IMR-90 (cell line): ENCODE measurements around the gene KCNK17. TPM values are rescaled to one million over a fixed set of nuclear protein-coding genes. Genes with fewer than 3 reads are reported as not detected.

ENCODE experiments used
- ATAC-seq: fragments of 200-7000 bp; cut with Tn5 transposase; 2 replicates; pipeline ENCODE4 v1.9.1; 2020; ENCODE audit warnings: low read depth, mild to moderate bottlenecking, moderate library complexity
- BruUV-seq: library from RNA; stranded (reverse); fragments of 400-500 nt; replicated peaks from 2 replicates; lab custom pipeline; 2021; lab: Mats Ljungman, UMichigan
- CTCF ChIA-PET: fragments of 300-600 bp; formaldehyde crosslinking; extraction: SDS; loops from one replicate; lab custom pipeline; 2021; ENCODE audit warnings: antibody characterized with exemption; lab: Yijun Ruan, JAX
- POLR2A ChIA-PET: fragments of 300-600 bp; sonication (Branson Sonifier 250); formaldehyde crosslinking; loops from one replicate; lab custom pipeline; 2022; ENCODE audit warnings: antibody characterized with exemption; ENCODE audit not compliant: unreplicated experiment; lab: Charles Lee
- DNase-seq: peaks from one replicate; pipeline ENCODE4 v3.0.0; 2013
- H2AFZ ChIP-seq: replicated peaks from 2 replicates; pipeline ENCODE3; 2013; ENCODE audit warnings: low read length, mild to moderate bottlenecking; ENCODE audit not compliant: poor library complexity
- H2AK5ac ChIP-seq: 2 replicates; pipeline ENCODE4 v1.6.1; 2013; ENCODE audit warnings: low read depth, low read length, inconsistent platforms
- H2AK9ac ChIP-seq: replicated peaks from 2 replicates; pipeline ENCODE3; 2013; ENCODE audit warnings: mild to moderate bottlenecking, low read depth, low read length, moderate library complexity; ENCODE audit not compliant: poor library complexity
- H2BK120ac ChIP-seq: 2 replicates; pipeline ENCODE4 v1.6.1; 2013; ENCODE audit warnings: low read depth, low read length, inconsistent platforms
- H2BK15ac ChIP-seq: 3 replicates; pipeline ENCODE4 v1.6.1; 2013; ENCODE audit warnings: low read depth, low read length, inconsistent platforms
- H2BK20ac ChIP-seq: 2 replicates; pipeline ENCODE4 v1.6.1; 2013; ENCODE audit warnings: low read depth, mild to moderate bottlenecking, inconsistent platforms, low read length, moderate library complexity
- H2BK5ac ChIP-seq: 2 replicates; pipeline ENCODE4 v1.6.1; 2013; ENCODE audit warnings: mild to moderate bottlenecking, low read depth, low read length, inconsistent platforms; ENCODE audit not compliant: poor library complexity, severe bottlenecking
- H3K14ac ChIP-seq: replicated peaks from 2 replicates; pipeline ENCODE4 v1.6.1; 2013; ENCODE audit warnings: low read depth, low read length, inconsistent platforms
- H3K18ac ChIP-seq: 2 replicates; pipeline ENCODE4 v1.6.1; 2013; ENCODE audit warnings: low read depth, low read length, control low read depth
- H3K23ac ChIP-seq: 2 replicates; pipeline ENCODE4 v1.6.1; 2013; ENCODE audit warnings: low read depth, low read length, inconsistent platforms
- H3K27ac ChIP-seq: 2 replicates; pipeline ENCODE4 v1.5.1; 2013; ENCODE audit warnings: mild to moderate bottlenecking, control low read depth, low read length; ENCODE audit not compliant: insufficient read depth
- H3K27me3 ChIP-seq: 2 replicates; pipeline ENCODE4 v1.6.1; 2013; ENCODE audit warnings: low read length; ENCODE audit not compliant: control insufficient read depth, insufficient read depth
- H3K36me3 ChIP-seq: 2 replicates; pipeline ENCODE4 v1.6.1; 2013; ENCODE audit warnings: low read length, mixed read lengths; ENCODE audit not compliant: control insufficient read depth, insufficient read depth
- H3K4ac ChIP-seq: 2 replicates; pipeline ENCODE4 v1.6.1; 2013; ENCODE audit warnings: low read depth, low read length, inconsistent platforms
- H3K4me1 ChIP-seq: 2 replicates; pipeline ENCODE4 v1.6.1; 2013; ENCODE audit warnings: low read length, mixed read lengths; ENCODE audit not compliant: control insufficient read depth, insufficient read depth
- H3K4me2 ChIP-seq: 2 replicates; pipeline ENCODE4 v1.6.1; 2013; ENCODE audit warnings: low read depth, mild to moderate bottlenecking, control low read depth, low read length, moderate library complexity
- H3K4me3 ChIP-seq: 2 replicates; pipeline ENCODE4 v1.5.1; 2013; ENCODE audit warnings: low read depth, mild to moderate bottlenecking, control low read depth, low read length, moderate library complexity; ENCODE audit not compliant: insufficient read depth
- H3K56ac ChIP-seq: 2 replicates; pipeline ENCODE4 v1.6.1; 2013; ENCODE audit warnings: low read length, inconsistent platforms; ENCODE audit not compliant: insufficient read depth; ENCODE audit errors: extremely low read depth
- H3K79me1 ChIP-seq, 2 experiments: 2 replicates each; pipeline ENCODE4 v1.6.1; 2013; ENCODE audit warnings: low read length in 2 of 2, inconsistent platforms in 1 of 2, low read depth in 1 of 2
- H3K9ac ChIP-seq: 2 replicates; pipeline ENCODE4 v1.6.1; 2013; ENCODE audit warnings: low read depth, low read length, control low read depth
- H3K9me1 ChIP-seq: 2 replicates; pipeline ENCODE4 v1.6.1; 2013; ENCODE audit warnings: low read length, inconsistent platforms; ENCODE audit not compliant: insufficient read depth
- H3K9me3 ChIP-seq: 2 replicates; pipeline ENCODE4 v1.6.1; 2013; ENCODE audit warnings: low read length; ENCODE audit not compliant: control insufficient read depth, insufficient read depth
- H4K20me1 ChIP-seq: 2 replicates; pipeline ENCODE4 v1.6.1; 2013; ENCODE audit warnings: low read length, inconsistent platforms; ENCODE audit not compliant: insufficient read depth
- H4K5ac ChIP-seq: 2 replicates; pipeline ENCODE4 v1.6.1; 2013; ENCODE audit warnings: mild to moderate bottlenecking, low read depth, low read length, control low read depth
- H4K8ac ChIP-seq, 2 experiments: 2 replicates each; pipeline ENCODE4 v1.6.1; 2013; ENCODE audit warnings: low read depth in 2 of 2, low read length in 2 of 2, control low read depth in 1 of 2, inconsistent platforms in 1 of 2
- H4K91ac ChIP-seq: 2 replicates; pipeline ENCODE4 v1.6.1; 2013; ENCODE audit warnings: low read depth, low read length, inconsistent platforms; ENCODE audit not compliant: insufficient read depth
- BHLHE40 ChIP-seq: fragments of 150-350 bp; IDR thresholded peaks from 2 replicates; pipeline ENCODE4 v1.6.1; 2016; ENCODE audit warnings: mild to moderate bottlenecking, low read depth, low read length
- CEBPB ChIP-seq: IDR thresholded peaks from 2 replicates; pipeline ENCODE4 v1.6.1; 2012; ENCODE audit warnings: low read depth, low read length, improper control_type of control experiment
- FOS ChIP-seq: fragments of 150-350 bp; IDR thresholded peaks from 2 replicates; pipeline ENCODE4 v1.6.1; 2016; ENCODE audit warnings: low read depth, low read length
- MAZ ChIP-seq: IDR thresholded peaks from 2 replicates; pipeline ENCODE4 v1.6.1; 2012; ENCODE audit warnings: low read depth, mild to moderate bottlenecking, low read length, improper control_type of control experiment, moderate library complexity, borderline replicate concordance
- MXI1 ChIP-seq: IDR thresholded peaks from 2 replicates; pipeline ENCODE4 v1.6.1; 2012; ENCODE audit warnings: low read depth, mild to moderate bottlenecking, low read length, moderate library complexity, borderline replicate concordance
- NFE2L2 ChIP-seq: fragments of 150-350 bp; IDR thresholded peaks from 2 replicates; pipeline ENCODE4 v1.6.1; 2016; ENCODE audit warnings: low read depth, mild to moderate bottlenecking, low read length
- POLR2A ChIP-seq: IDR thresholded peaks from 2 replicates; pipeline ENCODE4 v1.6.1; 2012; ENCODE audit warnings: mild to moderate bottlenecking, low read depth, low read length
- RAD21 ChIP-seq: IDR thresholded peaks from 2 replicates; pipeline ENCODE4 v1.6.1; 2012; ENCODE audit warnings: low read length, improper control_type of control experiment
- RCOR1 ChIP-seq: IDR thresholded peaks from 2 replicates; pipeline ENCODE4 v1.6.1; 2012; ENCODE audit warnings: mild to moderate bottlenecking, low read length, improper control_type of control experiment; ENCODE audit not compliant: insufficient replicate concordance
- RFX5 ChIP-seq: IDR thresholded peaks from 2 replicates; pipeline ENCODE4 v1.8.0; 2012; ENCODE audit warnings: low read depth, mild to moderate bottlenecking, low read length, moderate library complexity
- SMC3 ChIP-seq: fragments of 150-350 bp; IDR thresholded peaks from 2 replicates; pipeline ENCODE4 v1.6.1; 2016; ENCODE audit warnings: low read depth, mild to moderate bottlenecking, antibody characterized with exemption, low read length, moderate library complexity
- USF2 ChIP-seq: fragments of 150-350 bp; IDR thresholded peaks from 2 replicates; pipeline ENCODE4 v1.6.1; 2017; ENCODE audit warnings: mild to moderate bottlenecking, antibody characterized with exemption, low read length, low read depth
- WGBS, 2 experiments: methylation state at CpG; one replicate each; pipeline versions ENCODE4 v1.1.5 to v1.1.7; 2013; ENCODE audit warnings: missing lambda C conversion rate in 2 of 2; ENCODE audit not compliant: insufficient read length in 1 of 2; ENCODE audit errors: extremely low coverage in 2 of 2; 5-methylcytosine and 5-hydroxymethylcytosine counted together
- dilution Hi-C: fragments of 300-500 bp; cut with HindIII; formaldehyde crosslinking; loops from one replicate; pipeline ENCODE4 v1.14.3; 2018; ENCODE audit warnings: low sequenced_read_pairs; ENCODE audit not compliant: unreplicated experiment
- in situ Hi-C: fragments of 300-500 bp; cut with MboI; formaldehyde crosslinking; loops from 3 replicates; pipeline ENCODE4 v1.14.3; 2019; ENCODE audit warnings: low sequenced_read_pairs, inconsistent platforms, mixed read lengths
- intact Hi-C: fragments of 100-400 bp; cut with micrococcal nuclease; formaldehyde crosslinking; loops from 2 replicates; pipeline ENCODE4 v1.10.0; 2022
- polyA plus RNA-seq, 3 experiments: library from polyadenylated mRNA; depleted of rRNA; stranded (reverse); fragments of >200 nt; gene quantifications; 2 replicates each; pipeline ENCODE4 v1.2.3, GENCODE V29; 2012; ENCODE audit warnings: low replicate concordance in 1 of 3
- total RNA-seq: library from RNA; depleted of rRNA; stranded (reverse); fragments of >200 nt; gene quantifications from 2 replicates; pipeline ENCODE4 v1.2.3, GENCODE V29; 2012

The KCNK17 gene
- total and polyA plus RNA-seq, 2 of the 4 experiments (the other 2 are of a cell fraction), result not detected

- Histone ChIP-seq H2BK5ac (no peak overlapping the region), H3K9me3 (no peaks in the 10 kb centered on the region), H2AFZ (no peak overlapping the region), H2AK5ac (no peak overlapping the region), H2BK120ac (no peak overlapping the region), H4K20me1 (no peaks in the 10 kb centered on the region), H3K79me1 (no peaks in the 10 kb centered on the region), H3K14ac (no peak overlapping the region), H3K4me3 (no peak overlapping the region), H3K4me2 (no peak overlapping the region), H3K18ac (no peak overlapping the region), H4K8ac (no peak overlapping the region), H3K27ac (no peak overlapping the region), H4K5ac (no peak overlapping the region), H3K27me3 (no peaks in the 10 kb centered on the region), H2BK15ac (no peak overlapping the region), H3K4ac (no peak overlapping the region), H3K4me1 (no peaks in the 10 kb centered on the region), H3K36me3 (no peaks in the 10 kb centered on the region), H3K23ac (no peak overlapping the region), H2AK9ac (no peak overlapping the region), H3K9me1 (no peaks in the 10 kb centered on the region), H4K91ac (no peak overlapping the region), H3K9ac (no peak overlapping the region), H3K56ac (no peak overlapping the region), H2BK20ac (no peak overlapping the region)
- WGBS, 2 experiments, result no CpG with 5 or more reads among the region's 6 CpGs
- no TSS peak for BruUV-seq
- dilution Hi-C loops, result no loop called here
- intact Hi-C loops, result no loop called here
- POLR2A ChIA-PET, result no interaction called here
- CTCF ChIA-PET, result no interaction called here
- ATAC-seq (no peak), DNase-seq (no peak)
- no peak for TF ChIP-seq POLR2A
- no peak for TF ChIP-seq NFE2L2
- TF ChIP-seq MAZ, result no peak
- TF ChIP-seq FOS, result no peak
- TF ChIP-seq RFX5, result no peak
- TF ChIP-seq MXI1, result no peak
- no peak for TF ChIP-seq RAD21
- no peak for TF ChIP-seq USF2
- no peak for TF ChIP-seq CEBPB
- TF ChIP-seq SMC3, result no peak
- TF ChIP-seq BHLHE40, result no peak
- no peak for TF ChIP-seq RCOR1
- in situ Hi-C loops, result no loop called here
Observed at GRCh38 chr6:39279539-39279938, 34.7 kb downstream of the KCNK17 start.
